K562 (cell line): ENCODE results near the gene RING1. TPM values are rescaled to one million over a fixed set of nuclear protein-coding genes. Genes with fewer than 3 reads are reported as not detected.

Experiments used
- CREM ChIP-seq: IDR thresholded peaks from 2 replicates; pipeline ENCODE4 v1.6.1; 2014; ENCODE audit warnings: antibody characterized with exemption, low read depth
- E2F1 ChIP-seq: sonication (generic); formaldehyde crosslinking; IDR thresholded peaks from 2 replicates; pipeline ENCODE4 v1.8.1; 2023; ENCODE audit warnings: mild to moderate bottlenecking, missing genetic modification reagents, moderate library complexity
- FOXA3 ChIP-seq, 2 experiments: fragments of 450-650 bp in 1 of 2; sonication (generic) in 1 of 2; formaldehyde crosslinking; IDR thresholded peaks in 1 of 2; conservative IDR thresholded peaks in 1 of 2; 2 replicates each; pipeline versions ENCODE4 v1.4.0 to v1.8.0; 2020 to 2022; ENCODE audit warnings: mild to moderate bottlenecking in 2 of 2, missing genetic modification reagents in 1 of 2
- FOXK2 ChIP-seq, 2 experiments: fragments of 450-650 bp; IDR thresholded peaks in 1 of 2; conservative IDR thresholded peaks in 1 of 2; 2 replicates each; pipeline ENCODE4 v1.6.1; 2016; ENCODE audit warnings: low read depth in 2 of 2, mild to moderate bottlenecking in 1 of 2
- GATAD2A ChIP-seq: fragments of 450-650 bp; IDR thresholded peaks from 2 replicates; pipeline ENCODE4 v1.6.1; 2017
- HCFC1 ChIP-seq: IDR thresholded peaks from 2 replicates; pipeline ENCODE4 v1.6.1; 2012; ENCODE audit warnings: low read depth, low read length, improper control_type of control experiment
- HMG20B ChIP-seq: fragments of 250-450 bp; sonication (Bioruptor Pico); IDR thresholded peaks from 2 replicates; pipeline ENCODE4 v1.5.0; 2021; ENCODE audit warnings: mild to moderate bottlenecking
- HMGN3 ChIP-seq: IDR thresholded peaks from 2 replicates; pipeline ENCODE4 v1.6.1; 2011; ENCODE audit warnings: borderline replicate concordance, low read depth, mild to moderate bottlenecking, mixed read lengths, low read length; ENCODE audit not compliant: insufficient read length; ENCODE audit errors: extremely low read depth
- MYC ChIP-seq, 2 experiments: fragments of 250-450 bp in 1 of 2; sonication (Bioruptor Pico) in 1 of 2; IDR thresholded peaks; 2 replicates each; pipeline versions ENCODE4 v1.5.1 to v1.6.1; 2012 to 2021; ENCODE audit warnings: low read depth in 2 of 2, borderline replicate concordance in 1 of 2, improper control_type of control experiment in 1 of 2, low read length in 1 of 2, mild to moderate bottlenecking in 1 of 2, moderate library complexity in 1 of 2
- NBN ChIP-seq: fragments of 450-650 bp; IDR thresholded peaks from 2 replicates; pipeline ENCODE4 v1.6.1; 2016; ENCODE audit warnings: low read depth, mild to moderate bottlenecking
- POLR2B ChIP-seq: fragments of 450-650 bp; IDR thresholded peaks from 2 replicates; pipeline ENCODE4 v1.6.1; 2018; ENCODE audit warnings: low read depth; ENCODE audit not compliant: partially characterized antibody
- PRPF4 ChIP-seq: fragments of 200-400 bp; formaldehyde crosslinking; IDR thresholded peaks from one replicate; pipeline ENCODE4 v1.6.1; 2017; ENCODE audit warnings: low read length, low read depth, mild to moderate bottlenecking; ENCODE audit not compliant: insufficient read depth, poor library complexity, severe bottlenecking
- SIN3A ChIP-seq, 2 experiments: fragments of 150-350 bp in 1 of 2; IDR thresholded peaks; 2 replicates each; pipeline ENCODE4 v1.6.1; 2011 to 2016; ENCODE audit warnings: borderline replicate concordance in 2 of 2, low read depth in 2 of 2, low read length in 2 of 2, mild to moderate bottlenecking in 2 of 2, moderate library complexity in 2 of 2; ENCODE audit not compliant: control insufficient read depth in 1 of 2
- SMAD4 ChIP-seq: fragments of 250-450 bp; sonication (Bioruptor Pico); conservative IDR thresholded peaks from 2 replicates; pipeline ENCODE4 v1.8.0; 2021; ENCODE audit warnings: inconsistent platforms, mild to moderate bottlenecking, moderate library complexity
- TBP ChIP-seq: optimal IDR thresholded peaks from 2 replicates; pipeline ENCODE3; 2011; ENCODE audit warnings: low read depth, low read length, improper control_type of control experiment
- TFAP4 ChIP-seq: sonication (generic); formaldehyde crosslinking; IDR thresholded peaks from 2 replicates; pipeline ENCODE4 v1.8.0; 2022; ENCODE audit warnings: missing genetic modification reagents, mild to moderate bottlenecking, moderate library complexity, borderline replicate concordance
- XRCC4 ChIP-seq: IDR thresholded peaks from one replicate; pipeline ENCODE4 v1.6.1; 2011; ENCODE audit not compliant: insufficient read depth, insufficient read length; ENCODE audit errors: extremely low read depth
- ZFP91 ChIP-seq: sonication (generic); formaldehyde crosslinking; IDR thresholded peaks from 2 replicates; pipeline ENCODE4 v1.8.0; 2022; ENCODE audit warnings: mild to moderate bottlenecking, missing genetic modification reagents
- ZFX ChIP-seq: sonication (generic); formaldehyde crosslinking; IDR thresholded peaks from 2 replicates; pipeline ENCODE4 v1.8.0; 2022; ENCODE audit warnings: mild to moderate bottlenecking, missing genetic modification reagents, moderate library complexity
- ZNF146 ChIP-seq: IDR thresholded peaks from one replicate; pipeline ENCODE4 v1.6.1; 2018; ENCODE audit warnings: missing compliant biosample characterization; ENCODE audit not compliant: unreplicated experiment
- ZNF316 ChIP-seq: fragments of 450-650 bp; IDR thresholded peaks from 2 replicates; pipeline ENCODE4 v1.6.1; 2016
- ZNF395 ChIP-seq: fragments of 200-800 bp; sonication (Bioruptor generic); IDR thresholded peaks from 2 replicates; pipeline ENCODE4 v1.6.1; 2017; ENCODE audit warnings: missing genetic modification characterization, missing compliant biosample characterization
- ZNF830 ChIP-seq: fragments of 250-450 bp; sonication (Bioruptor Pico); IDR thresholded peaks from 2 replicates; pipeline ENCODE4 v1.5.0; 2021; ENCODE audit warnings: mild to moderate bottlenecking
- polyA plus RNA-seq, 8 experiments: library from polyadenylated mRNA; depleted of rRNA in 4 of 8; stranded (reverse) in 5 of 8; unstranded in 3 of 8; fragments of >200 nt; fragmentation: Nextera tagmentation in 2 of 8; fragmentation: Illumina TruSeq in 1 of 8; extraction: Ambion mirVana in 2 of 8; extraction: Trizol in 1 of 8; gene quantifications; 2 replicates each; pipeline versions ENCODE4 v1.2.1 to v1.2.3, GENCODE V29; 2011 to 2014; ENCODE audit warnings: inconsistent platforms in 1 of 8, missing spikeins in 1 of 8
- total RNA-seq, 7 experiments: library from RNA; depleted of rRNA in 6 of 7; stranded (reverse); fragments of >200 nt in 6 of 7; fragmentation: Illumina TruSeq in 2 of 7; extraction: Trizol in 2 of 7; gene quantifications; 2 replicates each; pipeline versions ENCODE4 v1.2.1 to v1.2.3, GENCODE V29; 2011 to 2021; ENCODE audit warnings: low replicate concordance in 1 of 7

RING1 gene
- total and polyA plus RNA-seq, 9 of the 15 experiments (the other 6 are each of a cell fraction or from before 2014, with no cell fraction given), result 4.2 to 59.1 (median 36.9) TPM

GRCh38 chr6:33201147-33201545, 7.2 kb upstream of the RING1 start (continued):
- TF ChIP-seq FOXA3 (CRISPR knock-in tag; conservative IDR thresholded peaks at IDR 0.05 in 1 of 2, IDR thresholded peaks at IDR 0.05 in 1 of 2) (no peak), E2F1 (no peak), TFAP4 (0 out of 2 replicates have a peak, but pooled peaks have one; percentile 28), ZNF830 (no peak), ZFX (CRISPR knock-in tag) (peak; percentile 31), ZNF395 (CRISPR knock-in tag) (peak; percentile 44; the same call in 1 of the 2 replicates), MYC (IDR thresholded peaks at IDR 0.05; ENCODE audit: low read depth, low read length) (peak; percentile 38), MYC (CRISPR knock-in tag; IDR thresholded peaks at IDR 0.05; ENCODE audit: borderline replicate concordance, low read depth) (no peak), SIN3A (IDR thresholded peaks at IDR 0.05; ENCODE audit: borderline replicate concordance in 2 of 2, control insufficient read depth in 1 of 2, low read depth in 2 of 2, low read length in 2 of 2) (peak; percentile 70 to 71; a peak in 3 of 4 replicates), ZFP91 (CRISPR knock-in tag) (peak; percentile 69; the same call in 1 of the 2 replicates), NBN (peak; percentile 39; the same call in 1 of the 2 replicates), FOXK2 (conservative IDR thresholded peaks at IDR 0.05 in 1 of 2, IDR thresholded peaks at IDR 0.05 in 1 of 2; ENCODE audit: low read depth in 2 of 2) (0 out of 4 replicates have a peak, but pooled peaks of 1 of the 2 experiments have one; percentile 19), HCFC1 (no peak), POLR2B (no peak), CREM (no peak; the same call in 1 of the 2 replicates), GATAD2A (peak; percentile 92), SMAD4 (no peak), TBP (no peak), ZNF146 (CRISPR knock-in tag) (no peak), PRPF4 (no peak), HMG20B (no peak), HMGN3 (no peak), XRCC4 (no peak), ZNF316 (no peak)
